Esophagus (tissue), 2 donors: ENCODE measurements around the gene PDCL2. TPM values are rescaled to one million over a fixed set of nuclear protein-coding genes. Genes with fewer than 3 reads are reported as not detected.
"Not testable (repeated sequence)": the region's sequence is repeated elsewhere in the genome, so short reads cannot be mapped to it uniquely, and the experiment has no call there.

Experiments used
- H3K27ac ChIP-seq, 2 donors: one replicate each; pipeline ENCODE4 v1.5.1; 2013; ENCODE audit warnings: low read depth in 2 of 2, mild to moderate bottlenecking in 2 of 2, inconsistent platforms in 1 of 2, low read length in 1 of 2, moderate library complexity in 1 of 2
- H3K27me3 ChIP-seq, 2 donors: one replicate each; pipeline ENCODE4 v1.6.1; 2013; ENCODE audit warnings: low read length in 2 of 2, control low read depth in 1 of 2, mild to moderate bottlenecking in 1 of 2; ENCODE audit not compliant: insufficient read depth in 2 of 2, control insufficient read depth in 1 of 2
- H3K36me3 ChIP-seq, 2 donors: one replicate each; pipeline ENCODE4 v1.6.1; 2013; ENCODE audit warnings: low read length in 1 of 2; ENCODE audit not compliant: control insufficient read depth in 2 of 2, insufficient read depth in 2 of 2
- H3K4me1 ChIP-seq, 2 donors: one replicate each; pipeline ENCODE4 v1.6.1; 2013; ENCODE audit warnings: low read length in 1 of 2; ENCODE audit not compliant: control insufficient read depth in 2 of 2, insufficient read depth in 2 of 2
- H3K4me3 ChIP-seq, 2 donors: one replicate each; pipeline ENCODE4 v1.5.1; 2013; ENCODE audit warnings: low read length in 2 of 2, mild to moderate bottlenecking in 2 of 2, low read depth in 1 of 2, moderate library complexity in 1 of 2
- H3K9me3 ChIP-seq, 2 donors: one replicate each; pipeline ENCODE4 v1.6.1; 2013; ENCODE audit warnings: mild to moderate bottlenecking in 2 of 2, low read depth in 1 of 2, low read length in 1 of 2, moderate library complexity in 1 of 2; ENCODE audit not compliant: control insufficient read depth in 2 of 2, insufficient read depth in 1 of 2
- WGBS, 2 donors: extraction: QIAGEN DNeasy Blood & Tissue Kit; methylation state at CpG; one replicate each; pipeline ENCODE4 v1.1.7; 2013; 5-methylcytosine and 5-hydroxymethylcytosine counted together
- polyA plus RNA-seq, 2 donors: library from polyadenylated mRNA; stranded (reverse); fragments of 200-250 nt; gene quantifications; one replicate each; pipeline ENCODE4 v1.2.3, GENCODE V29; 2013
- donor health status: healthy with polysubstance abuse.
- donor health status: Bipolar disorder and iron deficiency.

Gene PDCL2
- polyA plus RNA-seq, 2 donors = 0.39 to 1.2 TPM

DNA sequence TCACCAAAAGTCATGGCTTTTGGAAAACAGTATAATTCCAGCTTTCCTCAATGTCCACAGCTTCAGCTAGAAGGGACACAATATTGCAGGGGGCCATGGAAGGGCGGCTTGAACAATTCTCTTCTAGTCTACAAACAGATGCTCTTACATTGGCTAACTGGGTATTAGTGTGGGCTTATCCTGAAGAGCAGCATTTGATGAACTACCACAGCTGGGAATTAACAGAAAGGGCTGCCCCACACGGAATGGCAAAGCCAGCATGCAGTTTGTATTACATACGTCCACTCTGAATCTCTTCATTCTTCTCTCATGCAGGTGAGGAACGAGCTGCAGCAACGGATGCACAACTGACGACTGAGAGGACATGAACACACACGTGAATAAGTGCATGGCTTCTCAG lies 13.0 kb upstream of the PDCL2 start:
- H3K27me3 ChIP-seq = no peaks in the 10 kb centered on the region
- H3K27ac ChIP-seq = no peak overlapping the region
- no peak overlapping the region for H3K4me3 ChIP-seq
- H3K36me3 ChIP-seq = no peaks in the 10 kb centered on the region
- H3K4me1 ChIP-seq = no peaks in the 10 kb centered on the region
- 81 to 85% methylated on average over 7 of the region's 7 CpGs for WGBS, 2 donors
- H3K9me3 ChIP-seq = no peaks in the 10 kb centered on the region

DNA sequence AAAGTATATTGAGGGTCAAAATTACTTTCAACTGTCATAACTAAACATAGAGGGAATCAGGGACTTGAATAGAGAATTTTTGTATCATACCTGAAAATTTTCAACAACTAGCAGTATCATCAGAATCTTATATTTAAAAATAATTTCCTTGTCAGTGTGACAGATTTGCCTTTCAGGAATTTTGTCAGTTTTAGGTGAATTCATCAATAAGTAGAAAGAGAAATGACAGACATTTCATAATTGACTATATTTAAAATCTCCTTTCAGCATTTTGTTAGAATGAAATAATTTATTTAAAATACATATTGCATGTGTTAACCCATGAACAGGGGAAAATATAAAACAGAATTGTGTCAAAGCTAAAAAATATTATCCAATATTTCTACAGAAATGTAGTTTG lies 8.6 kb upstream of the PDCL2 start:
- no peaks in the 10 kb centered on the region for H3K36me3 ChIP-seq
- no peaks in the 10 kb centered on the region for H3K4me1 ChIP-seq
- H3K4me3 ChIP-seq = no peak overlapping the region
- H3K27ac ChIP-seq = no peak overlapping the region
- no peaks in the 10 kb centered on the region for H3K9me3 ChIP-seq
- H3K27me3 ChIP-seq = no peaks in the 10 kb centered on the region

DNA sequence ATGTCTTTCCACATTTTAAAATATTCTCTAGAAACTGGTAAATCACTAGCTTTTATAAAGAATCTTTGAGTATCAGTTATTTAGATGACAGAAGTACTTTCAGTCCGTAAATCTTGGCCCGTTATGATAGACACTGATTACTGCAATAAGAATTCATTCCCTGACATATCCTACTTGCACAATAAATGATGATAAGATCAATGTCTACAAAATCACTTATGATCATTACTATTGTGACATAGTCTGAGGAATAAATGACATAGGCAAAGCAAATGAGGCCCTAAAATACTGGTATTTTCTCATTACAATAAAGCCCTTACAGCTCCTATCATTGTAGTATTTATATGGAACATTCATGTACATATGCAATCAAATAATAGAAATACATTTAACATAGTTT lies 6.6 kb upstream of the PDCL2 start:
- WGBS, 2 donors = 86 to 96% methylated on average over 2 of the region's 2 CpGs
- H3K36me3 ChIP-seq = no peaks in the 10 kb centered on the region
- H3K4me3 ChIP-seq = no peak overlapping the region
- H3K27ac ChIP-seq = no peak overlapping the region
- no peaks in the 10 kb centered on the region for H3K9me3 ChIP-seq
- H3K27me3 ChIP-seq = no peaks in the 10 kb centered on the region
- no peaks in the 10 kb centered on the region for H3K4me1 ChIP-seq

DNA sequence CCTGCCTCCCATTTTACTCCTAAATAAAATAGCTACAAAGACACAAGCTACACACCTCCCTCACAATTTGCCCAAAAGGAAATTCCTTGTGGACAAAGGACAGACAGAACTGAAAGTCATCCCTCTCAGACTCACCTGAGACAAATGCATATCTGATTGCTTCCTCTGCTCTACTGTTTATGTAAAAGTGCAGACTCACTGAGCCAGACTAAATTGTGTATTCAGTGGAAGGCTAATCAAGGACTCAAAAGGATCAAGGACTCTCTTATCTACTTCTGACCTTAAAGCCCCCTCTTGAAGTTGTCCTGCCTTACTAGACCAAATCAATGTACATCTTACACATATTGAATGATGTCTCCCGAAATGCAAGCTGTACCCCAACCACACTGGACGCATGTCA lies 3.9 kb downstream of the PDCL2 start:
- no peaks in the 10 kb centered on the region for H3K4me1 ChIP-seq
- H3K9me3 ChIP-seq = peaks cover 0 to 4% of the 10 kb centered on the region in 2 donors
- H3K27ac ChIP-seq = no peak overlapping the region
- WGBS, 2 donors = 69 to 74% methylated on average over 2 of the region's 2 CpGs
- H3K36me3 ChIP-seq = peaks cover 0 to 3% of the 10 kb centered on the region in 2 donors
- H3K4me3 ChIP-seq = no peak overlapping the region
- H3K27me3 ChIP-seq = no peaks in the 10 kb centered on the region

DNA sequence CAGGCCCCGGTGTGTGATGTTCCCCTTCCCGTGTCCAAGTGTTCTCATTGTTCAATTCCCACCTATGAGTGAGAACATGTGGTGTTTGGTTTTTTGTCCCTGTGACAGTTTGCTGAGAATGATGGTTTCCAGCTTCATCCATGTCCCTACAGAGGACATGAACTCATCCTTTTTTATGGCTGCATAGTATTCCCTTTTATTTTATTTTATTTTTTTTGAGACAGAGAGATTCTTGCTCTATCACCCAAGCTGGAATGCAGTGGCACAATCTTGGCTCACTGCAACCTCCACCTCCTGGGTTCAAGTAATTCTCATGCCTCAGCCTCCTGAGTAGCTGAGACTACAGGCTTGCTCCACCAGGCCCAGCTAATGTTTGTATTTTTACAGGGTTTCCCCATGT lies 9.3 kb downstream of the PDCL2 start:
- not testable (repeated sequence) for H3K27me3 ChIP-seq, H3K4me1 ChIP-seq, H3K9me3 ChIP-seq, H3K4me3 ChIP-seq, H3K27ac ChIP-seq, H3K36me3 ChIP-seq
- WGBS, 2 donors = 86 to 100% methylated on average over 1 to 2 of the region's 2 CpGs

DNA sequence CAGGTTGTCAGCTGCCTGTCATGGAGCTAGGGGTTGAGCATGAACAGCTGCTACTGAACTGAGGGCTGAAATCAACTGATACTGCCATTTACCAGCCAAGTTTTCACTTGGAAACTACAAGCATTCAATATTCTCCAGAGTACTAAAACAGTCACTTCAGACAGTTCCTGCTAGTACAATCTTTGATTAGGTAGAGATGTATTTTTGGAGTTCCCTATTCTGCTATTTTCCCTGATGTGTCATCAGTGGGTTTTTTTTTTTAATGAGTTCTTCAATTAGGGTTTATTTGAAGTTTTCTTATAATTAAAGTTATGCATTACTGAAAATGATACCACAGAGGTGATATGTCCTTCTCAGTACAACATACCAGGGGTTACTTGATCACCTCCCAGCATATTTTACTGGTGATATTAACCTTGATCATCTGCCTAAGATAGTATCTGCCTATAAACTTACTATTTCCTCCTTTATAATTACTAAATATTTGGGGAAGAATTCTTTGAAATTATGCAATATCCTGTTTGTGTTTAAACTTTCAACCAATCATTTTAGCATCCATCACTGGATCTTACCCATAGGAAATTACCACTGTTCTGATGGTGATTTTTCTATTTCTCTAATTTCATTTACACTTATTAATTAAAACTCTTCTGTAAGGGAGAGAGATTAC lies 13.6 kb downstream of the PDCL2 start:
- Histone ChIP-seq H3K27ac (no peak overlapping the region), H3K27me3 (no peaks in the 10 kb centered on the region), H3K36me3 (no peaks in the 10 kb centered on the region), H3K9me3 (no peaks in the 10 kb centered on the region), H3K4me1 (no peaks in the 10 kb centered on the region), H3K4me3 (no peak overlapping the region)

DNA sequence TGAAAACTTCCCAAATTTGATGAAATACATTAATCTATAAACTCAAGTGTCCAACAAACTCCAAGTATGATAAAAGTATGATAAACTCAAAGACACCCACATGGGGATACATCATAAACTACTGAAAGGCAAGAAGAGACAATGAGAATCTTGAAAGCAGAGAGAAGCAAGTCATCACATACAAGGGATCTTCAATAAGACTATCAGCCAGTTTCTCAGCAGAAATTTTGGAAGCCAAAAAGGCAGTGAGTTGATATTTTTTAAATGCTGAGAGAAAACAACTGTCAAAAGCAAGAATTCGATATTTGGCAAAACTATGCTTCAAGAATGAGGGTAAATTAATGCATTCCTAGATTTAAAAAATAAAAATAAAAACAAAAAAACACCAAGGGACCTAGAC lies 16.5 kb downstream of the PDCL2 start:
- 65 to 85% methylated on average over 1 of the region's 1 CpG for WGBS, 2 donors

DNA sequence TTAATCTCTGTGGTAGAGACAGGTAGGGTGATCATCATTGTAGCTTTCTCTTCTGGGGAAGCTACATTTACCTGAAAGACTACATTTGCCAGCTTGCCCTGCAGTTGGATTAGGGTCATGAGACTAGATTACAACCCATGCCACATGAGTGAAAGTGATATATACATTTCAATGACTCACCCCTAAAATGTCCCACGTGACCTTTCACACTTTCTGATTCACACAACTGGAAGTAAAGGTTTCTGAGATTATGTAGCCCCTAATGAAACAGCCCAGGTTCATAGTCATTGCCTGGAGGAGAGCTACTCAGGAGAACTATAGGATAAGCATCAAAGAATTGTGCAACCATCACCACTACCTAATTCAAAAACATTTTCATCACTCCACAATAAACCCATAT lies 17.8 kb downstream of the PDCL2 start:
- Histone ChIP-seq H3K4me1 (no peaks in the 10 kb centered on the region), H3K27me3 (no peaks in the 10 kb centered on the region), H3K27ac (no peak overlapping the region), H3K36me3 (no peaks in the 10 kb centered on the region), H3K4me3 (no peak overlapping the region), H3K9me3 (no peaks in the 10 kb centered on the region)
- 50 to 80% methylated on average over 1 of the region's 1 CpG for WGBS, 2 donors

More for the DNA sequence above, 16.5 kb downstream of the PDCL2 start:
- Histone ChIP-seq H3K4me3 (no peak overlapping the region), H3K9me3 (no peaks in the 10 kb centered on the region), H3K27ac (no peak overlapping the region), H3K27me3 (no peaks in the 10 kb centered on the region), H3K4me1 (no peaks in the 10 kb centered on the region), H3K36me3 (no peaks in the 10 kb centered on the region)

DNA sequence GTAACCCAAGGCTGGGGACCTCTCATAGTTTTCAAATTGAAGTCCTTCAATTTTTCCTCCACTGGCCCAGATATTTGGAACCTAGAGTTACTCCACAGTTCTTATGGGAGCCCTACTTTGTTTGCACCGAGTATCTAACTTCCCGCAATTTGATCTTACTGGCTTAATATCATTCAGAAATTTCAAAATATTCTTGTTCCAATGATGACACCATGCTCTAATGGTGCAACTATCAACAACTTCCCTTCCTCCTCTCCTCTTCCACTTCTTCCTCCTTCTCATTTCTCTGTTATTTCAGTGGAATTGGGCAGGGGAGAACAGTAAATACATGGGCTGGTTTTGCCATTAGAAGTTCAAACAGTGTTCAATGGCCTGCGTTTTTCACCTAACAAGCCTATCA lies 20.2 kb downstream of the PDCL2 start:
- no peak overlapping the region for H3K27ac ChIP-seq
- H3K36me3 ChIP-seq = no peaks in the 10 kb centered on the region
- no peaks in the 10 kb centered on the region for H3K27me3 ChIP-seq
- no peak overlapping the region for H3K4me3 ChIP-seq
- 87 to 89% methylated on average over 3 of the region's 3 CpGs for WGBS, 2 donors
- no peaks in the 10 kb centered on the region for H3K4me1 ChIP-seq
- no peaks in the 10 kb centered on the region for H3K9me3 ChIP-seq

DNA sequence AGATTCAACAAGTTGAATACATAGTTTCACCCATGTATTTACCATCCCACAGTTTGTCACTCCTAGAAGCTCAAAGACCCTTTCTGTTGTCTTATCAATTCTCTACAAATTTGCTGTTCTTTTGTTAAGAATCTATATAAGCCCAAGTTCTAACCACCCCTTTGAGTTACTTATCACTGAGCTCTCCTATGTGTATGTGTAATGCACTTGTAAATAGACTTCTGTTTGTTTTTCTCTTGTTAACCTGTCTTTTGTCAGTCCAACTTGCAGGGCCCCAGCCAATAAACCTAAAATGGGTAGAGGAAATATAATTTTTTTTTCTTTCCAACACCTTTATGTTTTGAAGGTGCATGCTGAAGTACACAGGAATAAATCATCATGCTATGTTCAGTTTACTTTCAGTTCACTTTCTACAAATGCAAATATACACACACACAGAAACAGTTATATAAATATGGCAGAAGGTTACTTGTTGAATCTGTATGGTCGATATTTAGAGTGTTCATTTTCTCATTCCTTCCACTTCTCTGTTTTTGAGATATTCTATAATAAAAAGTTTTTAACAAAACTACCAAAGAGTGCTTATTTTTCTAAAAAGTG lies 23.0 kb downstream of the PDCL2 start:
- WGBS, 2 donors = 45 to 72% methylated on average over 1 of the region's 1 CpG
- H3K4me1 ChIP-seq = no peaks in the 10 kb centered on the region

More for the DNA sequence above, 23.0 kb downstream of the PDCL2 start:
- H3K27me3 ChIP-seq = no peaks in the 10 kb centered on the region
- H3K36me3 ChIP-seq = no peaks in the 10 kb centered on the region
- H3K4me3 ChIP-seq = no peak overlapping the region
- H3K9me3 ChIP-seq = no peaks in the 10 kb centered on the region
- no peak overlapping the region for H3K27ac ChIP-seq
